ENCODE measurements around the gene MED6.

- TF ChIP-seq POLR2A (IDR thresholded peaks at IDR 0.05; ENCODE audit: low read depth, low read length) (no peak), TAF1 (IDR thresholded peaks at IDR 0.05; ENCODE audit: borderline replicate concordance, low read depth, low read length) (no peak)
Measured at GRCh38 chr14:70597731-70598130, 2.7 kb downstream of the MED6 start.

Measured in GM12892 (cell line).